GM12878 (cell line): ENCODE data around the gene NTM. TPM values are rescaled to one million over a fixed set of nuclear protein-coding genes. Genes with fewer than 3 reads are reported as not detected.

Source experiments
- DPF2 ChIP-seq: fragments of 450-650 bp; IDR thresholded peaks from 2 replicates; pipeline ENCODE4 v1.6.1; 2017; ENCODE audit warnings: mild to moderate bottlenecking
- E4F1 ChIP-seq: fragments of 450-650 bp; IDR thresholded peaks from 2 replicates; pipeline ENCODE4 v1.6.1; 2018; ENCODE audit warnings: borderline replicate concordance, mild to moderate bottlenecking; ENCODE audit not compliant: partially characterized antibody
- ETV6 ChIP-seq, 2 experiments: fragments of 450-650 bp in 1 of 2; IDR thresholded peaks in 1 of 2; conservative IDR thresholded peaks in 1 of 2; 2 replicates each; pipeline ENCODE4 v1.6.1; 2014; ENCODE audit warnings: antibody characterized with exemption in 1 of 2, borderline replicate concordance in 1 of 2, low read depth in 1 of 2, mild to moderate bottlenecking in 1 of 2, moderate library complexity in 1 of 2
- EZH2 ChIP-seq: IDR thresholded peaks from 2 replicates; pipeline ENCODE4 v1.6.1; 2012; ENCODE audit warnings: low read depth, mild to moderate bottlenecking, control low read depth, inconsistent platforms, low read length, borderline replicate concordance; ENCODE audit not compliant: control insufficient read depth
- FOXM1 ChIP-seq: IDR thresholded peaks from 2 replicates; pipeline ENCODE4 v1.6.1; 2012; ENCODE audit warnings: low read depth, mild to moderate bottlenecking, inconsistent platforms, low read length, moderate library complexity
- GABPA ChIP-seq: IDR thresholded peaks from 2 replicates; pipeline ENCODE4 v1.6.1; 2014; ENCODE audit warnings: antibody characterized with exemption, low read depth, mild to moderate bottlenecking, inconsistent platforms
- NKRF ChIP-seq: fragments of 450-650 bp; conservative IDR thresholded peaks from 2 replicates; pipeline ENCODE4 v1.6.1; 2017; ENCODE audit warnings: mild to moderate bottlenecking, moderate library complexity
- NR2C1 ChIP-seq: fragments of 450-650 bp; IDR thresholded peaks from 2 replicates; pipeline ENCODE4 v1.6.1; 2017; ENCODE audit warnings: antibody characterized with exemption, mild to moderate bottlenecking, moderate library complexity
- REST ChIP-seq: IDR thresholded peaks from 2 replicates; pipeline ENCODE4 v1.6.1; 2012; ENCODE audit warnings: mild to moderate bottlenecking, low read depth, low read length
- RUNX3 ChIP-seq: IDR thresholded peaks from 2 replicates; pipeline ENCODE4 v1.6.1; 2012; ENCODE audit warnings: low read length, inconsistent platforms
- TCF7 ChIP-seq: IDR thresholded peaks from 2 replicates; pipeline ENCODE4 v1.6.1; 2014; ENCODE audit warnings: antibody characterized with exemption, borderline replicate concordance
- ZBED1 ChIP-seq: IDR thresholded peaks from 2 replicates; pipeline ENCODE4 v1.6.1; 2016; ENCODE audit warnings: borderline replicate concordance
- ZNF622 ChIP-seq: fragments of 450-650 bp; IDR thresholded peaks from 2 replicates; pipeline ENCODE4 v1.6.1; 2017; ENCODE audit warnings: mild to moderate bottlenecking, inconsistent platforms
- polyA plus RNA-seq, 11 experiments: library from polyadenylated mRNA; depleted of rRNA in 4 of 11; unstranded in 6 of 11; stranded (reverse) in 5 of 11; fragments of >200 nt; fragmentation: Nextera tagmentation in 4 of 11; fragmentation: Illumina TruSeq in 1 of 11; extraction: Ambion mirVana in 4 of 11; extraction: Trizol in 1 of 11; gene quantifications; 1 replicate in 1 of 11; 2 replicates in 10 of 11; pipeline versions ENCODE4 v1.2.1 to v1.2.3, GENCODE V29; 2011 to 2016; ENCODE audit warnings: inconsistent platforms in 2 of 11, missing spikeins in 2 of 11, low read depth in 1 of 11
- total RNA-seq, 4 experiments: library from RNA; depleted of rRNA in 3 of 4; stranded (reverse); fragments of >200 nt in 3 of 4; fragmentation: Illumina TruSeq in 1 of 4; extraction: Trizol in 1 of 4; gene quantifications; 2 replicates each; pipeline versions ENCODE4 v1.2.1 to v1.2.3, GENCODE V29; 2013 to 2021

NTM gene
- total and polyA plus RNA-seq, 10 of the 15 experiments (the other 5 are each of a cell fraction or from before 2014, with no cell fraction given), result not detected

GRCh38 chr11:132353255-132353654, 982.8 kb downstream of the NTM start (continued):
- TF ChIP-seq REST, result no peak
- no peak for TF ChIP-seq GABPA
- TF ChIP-seq RUNX3, result no peak
- no peak for TF ChIP-seq ZNF622
- TF ChIP-seq NR2C1, result no peak
- no peak for TF ChIP-seq EZH2
- TF ChIP-seq ZBED1, result no peak
- TF ChIP-seq FOXM1, result no peak
- TF ChIP-seq NKRF, result no peak
- TF ChIP-seq E4F1, result no peak
- TF ChIP-seq ETV6 (conservative IDR thresholded peaks at IDR 0.05 in 1 of 2, IDR thresholded peaks at IDR 0.05 in 1 of 2; ENCODE audit: borderline replicate concordance in 1 of 2, low read depth in 1 of 2), result no peak
- no peak for TF ChIP-seq TCF7
- no peak for TF ChIP-seq DPF2
- TF ChIP-seq, all 136 proteins: peak for 0
